ENCODE measurements around the gene PLPPR1. TPM values are rescaled to one million over a fixed set of nuclear protein-coding genes. Genes with fewer than 3 reads are reported as not detected.

Gene PLPPR1
- total and polyA plus RNA-seq, 4 donors = 1.2 to 26.3 (median 2.4) TPM

GRCh38 chr9:101311191-101311590 is 282.7 kb downstream of the PLPPR1 start:
- H3K9ac ChIP-seq (ENCODE audit: low read depth in 1 of 2, low read length in 2 of 2) = no peak overlapping the region
- 30% methylated on average over 2 of the region's 2 CpGs for WGBS
- H3K4me3 ChIP-seq (ENCODE audit: low read depth in 1 of 3, low read length in 3 of 3) = no peak overlapping the region
- peaks cover 3 to 31% (median 13%) of the 10 kb centered on the region in 4 donors for H3K4me1 ChIP-seq (ENCODE audit: control insufficient read depth in 4 of 4, insufficient read depth in 4 of 4, low read length in 3 of 4)
- no peak for DNase-seq (ENCODE audit: low spot score)
- TF ChIP-seq CTCF (IDR thresholded peaks at IDR 0.05; ENCODE audit: low read depth, low read length, missing input control) (no peak), GABPA (IDR thresholded peaks at IDR 0.05 in 1 of 2, conservative IDR thresholded peaks at IDR 0.05 in 1 of 2) (no peak), TAF1 (conservative IDR thresholded peaks at IDR 0.05) (no peak), SP1 (IDR thresholded peaks at IDR 0.05) (no peak), RXRA (IDR thresholded peaks at IDR 0.05) (no peak), ATF3 (IDR thresholded peaks at IDR 0.05) (no peak), FOXA2 (IDR thresholded peaks at IDR 0.05) (no peak), RAD21 (IDR thresholded peaks at IDR 0.05) (no peak)
- H3K27me3 ChIP-seq (ENCODE audit: control insufficient read depth in 4 of 4, insufficient read depth in 4 of 4, low read length in 3 of 4) = no peaks in the 10 kb centered on the region
- H3K9me3 ChIP-seq (ENCODE audit: control insufficient read depth in 4 of 4, low read length in 3 of 4) = no peaks in the 10 kb centered on the region
- H3K27ac ChIP-seq (ENCODE audit: low read depth in 1 of 2, low read length in 2 of 2) = no peak overlapping the region
- no peaks in the 10 kb centered on the region for H3K36me3 ChIP-seq (ENCODE audit: control insufficient read depth in 4 of 4, insufficient read depth in 3 of 4, low read depth in 1 of 4, low read length in 3 of 4)

- peak; percentile 82 for TF ChIP-seq CTCF (IDR thresholded peaks at IDR 0.05; ENCODE audit: low read depth, low read length, missing input control)
- no peak for TF ChIP-seq ZBTB33 (IDR thresholded peaks at IDR 0.05)
- TF ChIP-seq NR2F2 (IDR thresholded peaks at IDR 0.05) = no peak
- no peak for TF ChIP-seq ATF3 (IDR thresholded peaks at IDR 0.05)
- TF ChIP-seq TAF1 (conservative IDR thresholded peaks at IDR 0.05) = no peak
- peak; percentile 93 to 94 for TF ChIP-seq RAD21 (IDR thresholded peaks at IDR 0.05)
- TF ChIP-seq YY1 (IDR thresholded peaks at IDR 0.05) = peak; percentile 25
- WGBS = 23% methylated on average over 4 of the region's 4 CpGs
- Histone ChIP-seq H3K27me3 (ENCODE audit: control insufficient read depth in 4 of 4, insufficient read depth in 4 of 4, low read length in 3 of 4) (no peaks in the 10 kb centered on the region), H3K4me1 (ENCODE audit: control insufficient read depth in 4 of 4, insufficient read depth in 4 of 4, low read length in 3 of 4) (peaks cover 3 to 36% (median 18%) of the 10 kb centered on the region in 4 donors), H3K9ac (ENCODE audit: low read depth in 1 of 2, low read length in 2 of 2) (no peak overlapping the region), H3K36me3 (ENCODE audit: control insufficient read depth in 4 of 4, insufficient read depth in 3 of 4, low read depth in 1 of 4, low read length in 3 of 4) (no peaks in the 10 kb centered on the region), H3K27ac (ENCODE audit: low read depth in 1 of 2, low read length in 2 of 2) (peak overlapping the region in 1 of 2 donors; percentile 52), H3K4me3 (ENCODE audit: low read depth in 1 of 3, low read length in 3 of 3) (no peak overlapping the region), H3K9me3 (ENCODE audit: control insufficient read depth in 4 of 4, low read length in 3 of 4) (no peaks in the 10 kb centered on the region)
- DNase-seq (ENCODE audit: low spot score) = no peak
Measured at GRCh38 chr9:101311758-101312420, 283.4 kb downstream of the PLPPR1 start.
